Eye (tissue), 1 donor: ENCODE data around the gene ALMS1.
A peak's percentile ranks its signal among the peaks of the same experiment; 100 is the strongest.
"Not testable (repeated sequence)": the region's sequence is repeated elsewhere in the genome, so short reads cannot be mapped to it uniquely, and the experiment has no call there.

Experiments used
- DNase-seq: peaks from one replicate; pipeline ENCODE4 v3.0.0-alpha.2; 2015

The ALMS1 gene

GRCh38 chr2:73624036-73624435 lies 238.4 kb downstream of the ALMS1 start:
- DNase-seq = not testable (repeated sequence)

GRCh38 chr2:73624625-73625024 lies 239.0 kb downstream of the ALMS1 start:
- not testable (repeated sequence) for DNase-seq

GRCh38 chr2:73626237-73626636 lies 240.6 kb downstream of the ALMS1 start:
- DNase-seq = not testable (repeated sequence)

DNA sequence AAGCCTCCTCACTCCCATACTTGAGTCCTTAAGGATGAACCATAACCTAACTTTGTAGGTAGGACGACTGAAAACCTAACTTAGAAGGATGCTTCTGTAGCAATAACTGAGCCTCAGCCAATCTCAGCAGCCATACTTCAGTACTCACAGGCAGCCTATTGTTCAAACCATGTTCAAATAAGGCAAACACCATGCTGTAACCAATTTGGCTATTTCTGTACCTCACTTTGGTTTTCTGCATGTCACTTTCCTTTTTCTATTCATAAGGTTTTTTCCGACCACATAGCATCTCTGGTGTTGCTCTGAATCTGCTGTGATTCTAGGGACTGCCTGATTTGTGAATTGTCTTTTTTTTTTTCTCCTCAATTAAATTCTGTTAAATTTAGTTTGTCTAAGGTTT lies 242.9 kb downstream of the ALMS1 start:
- not testable (repeated sequence) for DNase-seq

- DNase-seq = peak; percentile 39
These were observed 245.1 kb downstream of the ALMS1 start for GRCh38 chr2:73630662-73631266.

DNA sequence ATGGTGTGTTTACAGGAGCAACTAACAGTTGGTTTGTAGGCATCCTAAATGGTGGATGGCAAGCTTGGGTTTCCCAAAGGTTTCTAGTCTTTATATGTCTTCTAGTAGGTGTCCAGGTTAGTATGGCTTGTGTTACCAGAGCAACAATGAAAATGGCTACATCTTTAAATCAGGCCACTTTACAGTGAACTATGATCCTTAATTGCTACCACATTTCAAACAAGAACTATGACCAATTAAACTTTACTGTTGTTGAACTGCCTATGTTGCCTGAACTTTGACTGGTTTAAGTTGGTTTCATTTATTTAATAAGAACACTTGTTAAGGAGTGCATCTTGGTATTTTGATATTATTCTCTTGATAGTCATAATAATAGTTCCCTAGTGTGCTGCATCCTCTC lies 251.3 kb downstream of the ALMS1 start:
- not testable (repeated sequence) for DNase-seq

- DNase-seq = no peak
These were observed 252.8 kb downstream of the ALMS1 start for GRCh38 chr2:73638429-73638828.

GRCh38 chr2:73640511-73640911 lies 254.9 kb downstream of the ALMS1 start:
- DNase-seq = no peak

DNA sequence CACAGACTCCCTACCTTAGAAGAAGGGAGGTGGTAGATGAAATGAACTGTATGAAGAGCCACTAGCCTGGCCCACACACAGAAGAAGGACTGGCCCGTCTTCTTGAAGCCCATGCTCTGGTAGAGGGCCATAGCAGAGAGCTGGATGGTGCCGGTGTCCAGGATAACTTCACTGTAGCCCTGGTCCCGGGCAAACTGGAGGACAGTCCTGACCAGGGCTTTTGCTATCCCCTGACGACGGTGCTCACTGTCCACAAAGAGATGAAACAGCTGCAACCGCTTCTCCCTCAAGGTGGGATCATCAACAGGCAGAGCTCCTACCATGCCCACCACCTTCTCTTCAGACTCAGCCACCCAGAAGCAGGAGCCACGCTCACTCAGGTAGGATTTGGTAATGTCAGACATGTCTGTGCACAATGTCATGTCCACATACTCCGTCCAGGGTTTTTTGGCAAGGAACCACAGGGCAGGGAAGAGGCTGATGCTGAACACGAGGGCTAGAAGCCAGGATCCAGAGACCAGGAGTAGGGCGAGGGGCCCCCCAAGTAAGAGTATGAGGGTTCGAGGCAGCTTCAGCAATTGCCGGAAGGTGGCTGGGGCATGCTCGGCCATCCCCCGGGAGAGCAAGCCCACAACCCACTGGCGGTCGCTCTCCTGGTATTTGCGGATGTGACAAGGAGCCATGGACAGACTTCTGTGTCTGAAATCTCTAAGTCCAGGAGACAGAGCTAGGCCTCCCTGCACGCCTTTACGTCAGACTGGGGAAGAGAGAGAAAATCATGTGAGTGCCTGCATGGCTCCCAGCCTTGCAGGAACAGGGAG lies 255.5 kb downstream of the ALMS1 start:
- no peak for DNase-seq

DNA sequence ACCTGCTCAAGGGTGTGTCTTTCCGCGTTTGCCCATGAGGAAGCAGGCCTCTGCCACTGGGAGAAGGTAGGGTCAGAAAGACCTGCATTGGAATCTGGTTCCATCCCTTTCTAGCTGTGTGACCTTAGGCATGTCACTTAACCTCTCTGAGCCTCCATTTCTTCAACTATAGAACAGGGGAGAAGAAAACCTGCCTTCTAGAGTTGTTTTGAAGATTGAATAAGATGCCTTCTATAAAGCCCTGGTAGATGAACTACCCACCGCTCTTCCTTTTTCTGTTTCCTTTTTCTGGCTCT lies 256.1 kb downstream of the ALMS1 start:
- no peak for DNase-seq

DNA sequence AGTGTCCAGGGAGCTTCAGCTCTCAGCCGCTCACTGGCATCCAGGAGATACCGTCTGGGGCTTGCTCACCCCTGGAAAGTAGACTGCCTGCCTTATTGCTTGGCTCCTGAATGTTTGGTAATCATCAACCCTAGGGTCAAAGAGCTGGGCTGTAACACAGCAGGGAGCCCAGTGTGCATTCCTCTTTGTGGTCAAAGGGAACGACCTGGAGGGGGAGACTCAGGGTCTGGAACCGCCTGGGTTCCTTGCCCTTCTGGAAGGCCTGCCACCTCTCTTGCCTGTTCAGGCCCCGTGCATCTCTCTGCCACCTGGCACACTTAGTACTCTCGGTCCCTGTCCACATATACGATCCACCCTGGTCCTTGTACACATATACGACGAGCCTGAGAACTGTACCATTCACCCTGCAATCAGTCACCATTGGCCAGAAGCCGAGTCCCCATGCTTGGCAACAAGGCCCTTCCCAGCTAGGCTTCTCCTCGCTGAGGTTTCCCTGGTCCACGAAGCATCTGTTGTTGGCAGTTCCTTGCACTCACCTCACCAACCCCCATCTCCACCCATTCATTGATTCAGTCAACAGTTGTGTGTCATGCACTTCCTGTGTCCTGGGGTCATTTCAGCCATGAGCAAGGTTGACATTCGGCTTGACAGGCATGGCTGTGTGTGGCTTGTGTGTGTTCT lies 256.8 kb downstream of the ALMS1 start, which contains the start of gene NAT8:
NAT8 (minus strand) TSS at position 85 of the 681 bp plus-strand sequence. CDS start 794 bp downstream, outside the sequence.
- no peak for DNase-seq

- DNase-seq = not testable (repeated sequence)
These were observed 262.1 kb downstream of the ALMS1 start for GRCh38 chr2:73647690-73648089.

GRCh38 chr2:73651591-73652230 lies 266.1 kb downstream of the ALMS1 start:
- DNase-seq = no peak

DNA sequence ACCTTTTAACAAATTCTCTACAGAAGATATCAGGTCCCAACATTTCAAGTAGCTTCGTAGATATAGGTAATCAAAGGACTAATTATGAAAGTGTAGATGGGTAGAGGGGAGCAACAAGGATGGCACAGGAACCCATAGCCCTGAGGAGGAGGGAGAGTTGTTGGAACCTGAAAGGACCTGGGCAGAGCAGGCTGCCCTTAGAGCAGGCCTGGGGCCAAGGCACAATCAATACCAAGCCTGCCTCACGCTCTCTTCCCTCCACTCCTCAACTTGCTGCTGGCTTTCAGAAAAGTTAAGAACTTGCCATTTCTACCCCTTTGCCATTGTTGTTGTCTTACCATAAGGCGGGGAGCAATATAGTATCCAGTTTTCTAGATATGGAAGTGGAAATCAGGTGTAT lies 266.7 kb downstream of the ALMS1 start:
- no peak for DNase-seq

GRCh38 chr2:73654175-73654574 lies 268.5 kb downstream of the ALMS1 start:
- DNase-seq = no peak
